ENCODE results near the gene UBE2J1. TPM values are rescaled to one million over a fixed set of nuclear protein-coding genes. Genes with fewer than 3 reads are reported as not detected.

Gene UBE2J1
- total and polyA plus RNA-seq, 2 donors (not counting 1 experiment from before 2014, with no cell fraction given), result 27.6 to 53.6 TPM

GRCh38 chr6:89361171-89361570 is 8.6 kb upstream of the UBE2J1 start:
- Histone ChIP-seq H3K36me3 (ENCODE audit: control insufficient read depth, insufficient read depth, low read length) (no peaks in the 10 kb centered on the region), H3K27me3 (ENCODE audit: control insufficient read depth, insufficient read depth, low read length) (no peaks in the 10 kb centered on the region), H3K9me3 (ENCODE audit: control insufficient read depth, insufficient read depth, low read depth, low read length) (no peaks in the 10 kb centered on the region), H3K4me3 (replicated peaks in 1 of 4; ENCODE audit: control extremely low read depth in 1 of 4, insufficient read depth in 1 of 4, low read depth in 3 of 4, low read length in 4 of 4) (no peak overlapping the region), H3K9ac (ENCODE audit: insufficient read depth, low read length) (no peak overlapping the region), H3K79me2 (ENCODE audit: control insufficient read depth, insufficient read depth, low read length) (no peaks in the 10 kb centered on the region), H3K27ac (ENCODE audit: insufficient read depth, low read length) (no peak overlapping the region), H3K4me2 (ENCODE audit: extremely low read depth, insufficient read depth, low read length) (no peak overlapping the region), H3K4me1 (ENCODE audit: control insufficient read depth, extremely low read depth, insufficient read depth, low read length) (no peaks in the 10 kb centered on the region), H4K20me1 (ENCODE audit: control insufficient read depth, extremely low read depth, insufficient read depth, low read length) (no peaks in the 10 kb centered on the region), H2AFZ (ENCODE audit: low read length) (no peak overlapping the region)
- TF ChIP-seq CTCF (conservative IDR thresholded peaks at IDR 0.05 in 1 of 2, IDR thresholded peaks at IDR 0.05 in 1 of 2; ENCODE audit: low read depth in 1 of 2, low read length in 2 of 2) (no peak), EZH2 (IDR thresholded peaks at IDR 0.05; ENCODE audit: low read length, missing control alignments) (no peak)
- no peak for DNase-seq (ENCODE audit: low read depth in 2 of 2)

- H3K4me1 ChIP-seq (ENCODE audit: control insufficient read depth, extremely low read depth, insufficient read depth, low read length), result no peaks in the 10 kb centered on the region
- H3K27ac ChIP-seq (ENCODE audit: insufficient read depth, low read length), result no peak overlapping the region
- peak; percentile 18 to 87 for DNase-seq (ENCODE audit: low read depth in 2 of 2)
- no peak for TF ChIP-seq CTCF (conservative IDR thresholded peaks at IDR 0.05 in 1 of 2, IDR thresholded peaks at IDR 0.05 in 1 of 2; ENCODE audit: low read depth in 1 of 2, low read length in 2 of 2)
- no peak for TF ChIP-seq EZH2 (IDR thresholded peaks at IDR 0.05; ENCODE audit: low read length, missing control alignments)
- no peak overlapping the region for H3K4me3 ChIP-seq (replicated peaks in 1 of 4; ENCODE audit: control extremely low read depth in 1 of 4, insufficient read depth in 1 of 4, low read depth in 3 of 4, low read length in 4 of 4)
- H4K20me1 ChIP-seq (ENCODE audit: control insufficient read depth, extremely low read depth, insufficient read depth, low read length), result no peaks in the 10 kb centered on the region
- H3K9ac ChIP-seq (ENCODE audit: insufficient read depth, low read length), result no peak overlapping the region
- H3K9me3 ChIP-seq (ENCODE audit: control insufficient read depth, insufficient read depth, low read depth, low read length), result no peaks in the 10 kb centered on the region
- no peaks in the 10 kb centered on the region for H3K79me2 ChIP-seq (ENCODE audit: control insufficient read depth, insufficient read depth, low read length)
- no peak overlapping the region for H2AFZ ChIP-seq (ENCODE audit: low read length)
- H3K36me3 ChIP-seq (ENCODE audit: control insufficient read depth, insufficient read depth, low read length), result no peaks in the 10 kb centered on the region
- H3K27me3 ChIP-seq (ENCODE audit: control insufficient read depth, insufficient read depth, low read length), result no peaks in the 10 kb centered on the region
- peak overlapping the region; percentile 10 for H3K4me2 ChIP-seq (ENCODE audit: extremely low read depth, insufficient read depth, low read length)
Observed at GRCh38 chr6:89360415-89360999, 8.0 kb upstream of the UBE2J1 start.

- H3K27ac ChIP-seq (ENCODE audit: insufficient read depth, low read length), result no peak overlapping the region
- no peaks in the 10 kb centered on the region for H3K79me2 ChIP-seq (ENCODE audit: control insufficient read depth, insufficient read depth, low read length)
- H3K4me1 ChIP-seq (ENCODE audit: control insufficient read depth, extremely low read depth, insufficient read depth, low read length), result no peaks in the 10 kb centered on the region
- no peak overlapping the region for H3K9ac ChIP-seq (ENCODE audit: insufficient read depth, low read length)
- TF ChIP-seq CTCF (conservative IDR thresholded peaks at IDR 0.05 in 1 of 2, IDR thresholded peaks at IDR 0.05 in 1 of 2; ENCODE audit: low read depth in 1 of 2, low read length in 2 of 2) (no peak), EZH2 (IDR thresholded peaks at IDR 0.05; ENCODE audit: low read length, missing control alignments) (no peak)
- H2AFZ ChIP-seq (ENCODE audit: low read length), result no peak overlapping the region
- DNase-seq (ENCODE audit: low read depth in 2 of 2), result no peak
- H3K27me3 ChIP-seq (ENCODE audit: control insufficient read depth, insufficient read depth, low read length), result no peaks in the 10 kb centered on the region
- H4K20me1 ChIP-seq (ENCODE audit: control insufficient read depth, extremely low read depth, insufficient read depth, low read length), result no peaks in the 10 kb centered on the region
- no peaks in the 10 kb centered on the region for H3K36me3 ChIP-seq (ENCODE audit: control insufficient read depth, insufficient read depth, low read length)
- H3K4me2 ChIP-seq (ENCODE audit: extremely low read depth, insufficient read depth, low read length), result no peak overlapping the region
- H3K4me3 ChIP-seq (replicated peaks in 1 of 4; ENCODE audit: control extremely low read depth in 1 of 4, insufficient read depth in 1 of 4, low read depth in 3 of 4, low read length in 4 of 4), result no peak overlapping the region
- no peaks in the 10 kb centered on the region for H3K9me3 ChIP-seq (ENCODE audit: control insufficient read depth, insufficient read depth, low read depth, low read length)
Observed at GRCh38 chr6:89359561-89359960, 7.0 kb upstream of the UBE2J1 start.

Measured in fibroblast of lung (primary cell).